ENCODE results near the gene MAPK8IP3.

The MAPK8IP3 gene

GRCh38 chr16:1743376-1744337, 37.7 kb downstream of the MAPK8IP3 start:
- DNase-seq, result no peak

- DNase-seq, result no peak
Measured at GRCh38 chr16:1744338-1744840, 38.4 kb downstream of the MAPK8IP3 start.

GRCh38 chr16:1745181-1745899, 39.3 kb downstream of the MAPK8IP3 start:
- no peak for DNase-seq

- no peak for DNase-seq
Measured at GRCh38 chr16:1745900-1746692, 40.1 kb downstream of the MAPK8IP3 start.

- no peak for DNase-seq
Measured at GRCh38 chr16:1746693-1747195, 40.7 kb downstream of the MAPK8IP3 start.

- no peak for DNase-seq
Measured at GRCh38 chr16:1747934-1748333, 41.9 kb downstream of the MAPK8IP3 start.

- DNase-seq, result no peak
Measured at GRCh38 chr16:1749152-1750117, 43.4 kb downstream of the MAPK8IP3 start.

GRCh38 chr16:1751946-1752345, 46.0 kb downstream of the MAPK8IP3 start:
- no peak for DNase-seq

GRCh38 chr16:1752853-1753252, 46.9 kb downstream of the MAPK8IP3 start:
- DNase-seq, result no peak

- no peak for DNase-seq
Measured at GRCh38 chr16:1754204-1754603, 48.2 kb downstream of the MAPK8IP3 start.

GRCh38 chr16:1757714-1758461, 51.9 kb downstream of the MAPK8IP3 start:
- DNase-seq, result no peak

GRCh38 chr16:1758923-1759322, 52.9 kb downstream of the MAPK8IP3 start:
- DNase-seq, result no peak

GRCh38 chr16:1759511-1759910, 53.5 kb downstream of the MAPK8IP3 start:
- DNase-seq, result no peak

GRCh38 chr16:1760911-1761310, 54.9 kb downstream of the MAPK8IP3 start:
- no peak for DNase-seq

GRCh38 chr16:1761751-1762150, 55.8 kb downstream of the MAPK8IP3 start:
- DNase-seq, result no peak

- DNase-seq, result no peak
Measured at GRCh38 chr16:1762196-1762878, 56.3 kb downstream of the MAPK8IP3 start.

GRCh38 chr16:1762879-1763520, 57.0 kb downstream of the MAPK8IP3 start:
- no peak for DNase-seq

GRCh38 chr16:1763521-1764511, 57.8 kb downstream of the MAPK8IP3 start:
- no peak for DNase-seq

Data from activated CD4-positive, alpha-beta T cell treated with anti-CD3 and anti-CD28 coated beads, Interleukin-2, amount 50 U/mL, for 16 hours (primary cell).